Gastroesophageal sphincter (tissue), 3 donors: Measurements from ENCODE around the gene ARL8B.

Experiments used
- CTCF ChIP-seq, 4 experiments: fragments of 200-600 bp in 2 of 4; fragments of 450-650 bp in 2 of 4; sonication (generic) in 1 of 4; IDR thresholded peaks; one replicate each; pipeline ENCODE4 v1.5.1; 2017 to 2019; ENCODE audit warnings: antibody characterized with exemption in 4 of 4, mild to moderate bottlenecking in 2 of 4, moderate library complexity in 2 of 4
- EP300 ChIP-seq: sonication (generic); formaldehyde crosslinking; IDR thresholded peaks from one replicate; pipeline ENCODE4 v1.6.1; 2017; ENCODE audit warnings: antibody characterized with exemption, mild to moderate bottlenecking
- POLR2A ChIP-seq, 2 donors: fragments of 450-650 bp; IDR thresholded peaks; one replicate each; pipeline ENCODE4 v1.6.1; 2017; ENCODE audit warnings: antibody characterized with exemption in 2 of 2, mild to moderate bottlenecking in 2 of 2, moderate library complexity in 1 of 2
- POLR2AphosphoS5 ChIP-seq: sonication (generic); formaldehyde crosslinking; IDR thresholded peaks from one replicate; pipeline ENCODE4 v1.6.1; 2017; ENCODE audit warnings: antibody characterized with exemption

GRCh38 chr3:5145120-5145519 is 23.0 kb downstream of the ARL8B start:
- TF ChIP-seq CTCF (IDR thresholded peaks at IDR 0.05) (no peak), POLR2AphosphoS5 (no peak), POLR2A (IDR thresholded peaks at IDR 0.05) (no peak), EP300 (no peak)
